Adrenal gland (tissue), 5 donors: ENCODE data around the gene JADE2.

Source experiments
- CTCF ChIP-seq, 6 experiments: fragments of 450-650 bp in 4 of 6; fragments of 200-600 bp in 2 of 6; sonication (generic) in 1 of 6; IDR thresholded peaks; 1 replicate in 5 of 6; 2 replicates in 1 of 6; pipeline versions ENCODE4 v1.5.1 to v1.8.0; 2016 to 2021; ENCODE audit warnings: antibody characterized with exemption in 6 of 6, mild to moderate bottlenecking in 2 of 6, moderate library complexity in 1 of 6
- POLR2A ChIP-seq, 2 donors: fragments of 450-650 bp; IDR thresholded peaks; one replicate each; pipeline ENCODE4 v1.6.1; 2017; ENCODE audit warnings: antibody characterized with exemption in 2 of 2, mild to moderate bottlenecking in 2 of 2, moderate library complexity in 1 of 2
- donor health status: DM: no; HTN: no; CAD: no.

- no peak for TF ChIP-seq CTCF (IDR thresholded peaks at IDR 0.05)
- TF ChIP-seq POLR2A (IDR thresholded peaks at IDR 0.05): no peak
Measured at GRCh38 chr5:134529460-134529859, 4.0 kb downstream of the JADE2 start.
